NOMO-1 treated with DMSO at 0.1 percent for 48 hours (cell line): ENCODE measurements around the gene HES7.

Source experiments
- DNase-seq: peaks from one replicate; lab custom pipeline; 2025; ENCODE audit not compliant: unreplicated experiment; lab: John Stamatoyannopoulos, UW

HES7 gene

GRCh38 chr17:8075574-8076342 lies 48.1 kb downstream of the HES7 start:
- no peak for DNase-seq

GRCh38 chr17:8075081-8075480 lies 48.8 kb downstream of the HES7 start:
- no peak for DNase-seq

DNA sequence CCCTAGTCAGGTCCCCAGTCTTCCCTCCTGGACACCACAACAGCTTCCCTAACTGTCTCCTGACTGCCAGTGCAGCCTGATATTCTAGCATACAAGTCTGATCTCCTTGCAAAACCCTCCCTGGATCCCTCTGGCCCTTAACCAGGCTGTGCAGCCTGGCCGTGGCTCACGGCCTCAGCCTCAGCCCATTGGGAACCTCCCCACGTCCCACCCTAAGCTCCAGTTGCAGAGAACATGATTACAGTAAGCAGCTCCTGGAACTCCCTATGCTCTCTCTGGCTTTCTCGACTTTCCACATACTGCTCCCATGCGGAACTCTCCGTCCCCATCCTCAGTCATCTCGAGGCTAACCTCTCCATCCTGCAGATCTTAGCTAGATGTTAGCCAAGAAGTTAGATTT lies 49.4 kb downstream of the HES7 start:
- no peak for DNase-seq

DNA sequence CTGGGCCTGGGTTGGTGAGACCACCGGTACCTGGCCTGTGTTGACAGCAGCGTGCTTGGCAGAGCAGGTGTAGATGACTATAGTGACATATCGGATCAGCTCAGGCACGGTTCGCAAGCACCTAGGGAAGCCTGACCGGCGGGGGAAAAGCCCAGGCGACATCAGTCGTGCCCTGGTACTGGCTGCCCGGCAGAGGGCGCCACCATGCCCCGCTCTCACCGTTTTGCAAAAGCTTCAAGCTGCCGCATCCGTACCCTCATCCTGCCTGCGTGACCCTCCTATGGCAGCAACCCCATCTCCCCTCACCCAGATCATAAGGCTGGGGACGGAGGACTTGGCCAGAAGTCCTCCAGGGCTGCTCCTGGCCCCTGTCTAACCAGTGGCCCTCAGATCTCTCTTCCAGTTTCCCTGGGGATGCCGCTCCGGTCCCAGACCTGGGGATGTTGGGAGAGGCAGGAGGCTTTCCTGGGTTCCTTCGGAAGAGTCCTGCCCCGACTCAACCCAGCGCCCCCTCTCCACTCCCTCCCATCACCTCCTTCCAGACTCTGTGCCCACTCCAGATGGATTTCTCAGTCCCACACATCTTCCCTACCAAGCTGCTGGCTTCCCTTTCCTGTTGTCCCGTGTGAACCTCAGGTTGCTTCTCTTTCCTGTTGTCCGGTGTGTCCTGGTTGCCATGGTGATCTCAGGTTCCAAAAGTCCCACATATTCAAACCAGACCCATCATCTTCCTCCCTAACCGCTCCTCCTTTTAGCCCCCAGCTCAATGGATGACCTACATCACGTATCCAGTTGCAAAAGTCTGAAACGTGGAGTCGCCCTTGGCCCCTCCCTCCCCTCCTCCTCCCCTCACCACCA lies 50.0 kb downstream of the HES7 start:
- DNase-seq, result peak; percentile 55

DNA sequence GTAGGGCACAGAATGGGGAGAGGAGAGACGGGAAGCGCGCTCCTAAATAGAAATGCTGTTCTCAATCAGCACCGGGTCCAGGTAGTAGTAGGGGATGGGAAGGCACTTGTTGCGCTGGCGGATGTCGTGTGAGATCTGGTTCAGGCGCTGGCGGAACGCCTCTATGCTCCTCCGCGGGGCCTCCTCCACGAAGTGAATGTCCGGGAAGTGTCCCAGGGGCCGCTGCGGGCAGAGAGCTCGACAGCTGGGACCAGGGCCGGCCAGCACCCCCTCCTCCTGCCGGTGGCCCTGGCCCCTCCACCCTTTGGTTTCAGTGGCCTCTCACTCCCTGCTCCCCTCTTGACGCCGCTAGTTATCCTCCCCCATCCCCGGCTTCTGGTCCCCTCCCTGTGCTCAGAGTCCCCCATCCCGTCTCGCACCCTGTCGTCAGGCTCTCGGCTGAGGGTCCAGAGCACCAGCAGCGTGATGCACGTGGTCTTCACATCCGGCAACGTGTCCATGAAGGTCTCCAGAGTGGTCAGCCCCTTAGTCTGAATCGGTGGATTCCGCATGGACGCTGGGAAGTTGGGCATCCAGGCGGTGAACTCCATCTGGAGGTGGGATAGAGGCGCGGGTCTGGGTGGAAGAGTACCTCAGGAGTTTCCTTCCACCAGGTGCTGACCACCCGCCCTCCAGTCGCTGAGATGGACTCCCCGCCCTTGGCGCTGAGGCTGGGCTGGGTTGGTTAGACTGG lies 51.0 kb downstream of the HES7 start:
- no peak for DNase-seq

GRCh38 chr17:8072341-8072728 lies 51.6 kb downstream of the HES7 start:
- DNase-seq, result no peak

DNA sequence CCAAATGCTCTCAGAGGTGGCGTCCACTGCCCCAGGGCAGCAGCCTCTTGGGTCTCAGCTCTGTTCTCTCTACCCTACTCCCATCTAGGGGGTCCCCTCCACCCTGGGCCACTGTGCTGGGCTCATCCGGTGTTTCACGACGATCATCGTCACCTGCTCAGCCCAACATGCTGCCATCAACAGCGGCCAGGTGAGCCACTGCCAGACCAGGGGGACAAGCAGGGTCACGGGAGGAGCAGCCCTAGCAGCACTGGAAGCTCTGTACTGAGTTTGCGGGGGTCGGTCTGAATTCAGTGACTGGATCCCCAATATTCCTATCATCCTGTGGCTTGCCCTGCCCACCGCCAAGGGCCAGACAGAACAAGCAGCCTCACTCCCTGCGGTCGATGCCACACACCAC lies 52.4 kb downstream of the HES7 start:
- DNase-seq, result no peak
